H9 (cell line): ENCODE results near the gene STK11. TPM values are rescaled to one million over a fixed set of nuclear protein-coding genes. Genes with fewer than 3 reads are reported as not detected.

ENCODE experiments used
- DNase-seq: peaks from one replicate; pipeline ENCODE4 v3.0.0-alpha.2; 2017
- H2AFZ ChIP-seq: one replicate; pipeline ENCODE4 v1.6.1; 2013; ENCODE audit warnings: mild to moderate bottlenecking, low read length, control low read depth, moderate library complexity
- H2AK5ac ChIP-seq: 2 replicates; pipeline ENCODE4 v1.6.1; 2013; ENCODE audit warnings: low read length, control low read depth, mixed read lengths; ENCODE audit not compliant: insufficient read length
- H2BK120ac ChIP-seq: one replicate; pipeline ENCODE4 v1.6.1; 2013; ENCODE audit warnings: low read depth, mild to moderate bottlenecking, low read length, control low read depth, inconsistent platforms; ENCODE audit not compliant: poor library complexity, severe bottlenecking
- H2BK12ac ChIP-seq: 2 replicates; pipeline ENCODE4 v1.6.1; 2013; ENCODE audit warnings: low read length, control low read depth, mixed read lengths, low read depth; ENCODE audit not compliant: insufficient read length
- H2BK15ac ChIP-seq: 2 replicates; pipeline ENCODE4 v1.6.1; 2013; ENCODE audit warnings: low read depth, low read length, control low read depth
- H2BK20ac ChIP-seq: one replicate; pipeline ENCODE4 v1.6.1; 2013; ENCODE audit warnings: low read depth, mild to moderate bottlenecking, low read length, control low read depth, inconsistent platforms; ENCODE audit not compliant: poor library complexity, severe bottlenecking
- H2BK5ac ChIP-seq: 2 replicates; pipeline ENCODE4 v1.6.1; 2013; ENCODE audit warnings: low read length, control low read depth, mixed read lengths; ENCODE audit not compliant: insufficient read length
- H3K14ac ChIP-seq: 2 replicates; pipeline ENCODE4 v1.6.1; 2013; ENCODE audit warnings: low read length, control low read depth; ENCODE audit not compliant: insufficient read depth
- H3K18ac ChIP-seq: 2 replicates; pipeline ENCODE4 v1.6.1; 2013; ENCODE audit warnings: low read depth, mild to moderate bottlenecking, mixed read lengths, low read length, control low read depth; ENCODE audit not compliant: insufficient read length
- H3K23ac ChIP-seq: 2 replicates; pipeline ENCODE4 v1.6.1; 2013; ENCODE audit warnings: low read length, control low read depth, mixed read lengths, low read depth; ENCODE audit not compliant: insufficient read length
- H3K23me2 ChIP-seq: 2 replicates; pipeline ENCODE4 v1.6.1; 2013; ENCODE audit warnings: low read depth, mild to moderate bottlenecking, mixed read lengths, low read length, control low read depth; ENCODE audit not compliant: insufficient read length, poor library complexity, severe bottlenecking
- H3K27ac ChIP-seq: 2 replicates; pipeline ENCODE4 v1.5.1; 2013; ENCODE audit warnings: low read length, control low read depth, mixed read lengths, low read depth; ENCODE audit not compliant: insufficient read length
- H3K27me3 ChIP-seq: 2 replicates; pipeline ENCODE4 v1.6.1; 2013; ENCODE audit warnings: low read length, control low read depth, inconsistent platforms; ENCODE audit not compliant: insufficient read depth
- H3K4ac ChIP-seq: 2 replicates; pipeline ENCODE4 v1.6.1; 2013; ENCODE audit warnings: low read depth, mild to moderate bottlenecking, control low read depth, inconsistent platforms, low read length, moderate library complexity
- H3K4me1 ChIP-seq: 2 replicates; pipeline ENCODE4 v1.6.1; 2013; ENCODE audit warnings: low read length, control low read depth, inconsistent platforms; ENCODE audit not compliant: insufficient read depth
- H3K4me2 ChIP-seq: 2 replicates; pipeline ENCODE4 v1.6.1; 2013; ENCODE audit warnings: low read length, control low read depth, mixed read lengths; ENCODE audit not compliant: insufficient read length, insufficient read depth
- H3K56ac ChIP-seq: 2 replicates; pipeline ENCODE4 v1.6.1; 2013; ENCODE audit warnings: low read depth, mild to moderate bottlenecking, mixed read lengths, low read length, control low read depth; ENCODE audit not compliant: insufficient read length
- H3K79me1 ChIP-seq: 2 replicates; pipeline ENCODE4 v1.6.1; 2013; ENCODE audit warnings: low read depth, mild to moderate bottlenecking, moderate library complexity, low read length, control low read depth, inconsistent platforms; ENCODE audit not compliant: insufficient read depth, poor library complexity, severe bottlenecking
- H3K79me2 ChIP-seq: 2 replicates; pipeline ENCODE4 v1.6.1; 2013; ENCODE audit warnings: low read length, control low read depth, inconsistent platforms; ENCODE audit not compliant: insufficient read depth
- H3K9ac ChIP-seq: 2 replicates; pipeline ENCODE4 v1.6.1; 2013; ENCODE audit warnings: low read length, control low read depth, mixed read lengths; ENCODE audit not compliant: insufficient read length; ENCODE audit errors: extremely low read depth
- H3K9me3 ChIP-seq: one replicate; pipeline ENCODE4 v1.6.1; 2013; ENCODE audit warnings: low read depth, low read length, inconsistent platforms; ENCODE audit not compliant: control insufficient read depth
- H3T11ph ChIP-seq: one replicate; pipeline ENCODE4 v1.6.1; 2013; ENCODE audit warnings: mild to moderate bottlenecking, low read length, control low read depth, inconsistent platforms
- H4K20me1 ChIP-seq: one replicate; pipeline ENCODE4 v1.6.1; 2013; ENCODE audit not compliant: control insufficient read depth, insufficient read length, insufficient read depth
- H4K5ac ChIP-seq: 2 replicates; pipeline ENCODE4 v1.6.1; 2013; ENCODE audit warnings: low read depth, mild to moderate bottlenecking, mixed read lengths, low read length, control low read depth; ENCODE audit not compliant: insufficient read length
- H4K8ac ChIP-seq: replicated peaks from 2 replicates; pipeline ENCODE4 v1.6.1; 2013; ENCODE audit warnings: low read length, control low read depth, mixed read lengths, low read depth; ENCODE audit not compliant: insufficient read length
- H4K91ac ChIP-seq: 2 replicates; pipeline ENCODE4 v1.6.1; 2013; ENCODE audit warnings: low read depth, mild to moderate bottlenecking, moderate library complexity, mixed read lengths, low read length, control low read depth; ENCODE audit not compliant: insufficient read length
- H3K27ac Mint-ChIP-seq, 3 experiments: 2 replicates in 2 of 3; 3 replicates in 1 of 3; pipeline ENCODE4 v1.8.0; 2020 to 2021; ENCODE audit warnings: mixed read lengths in 3 of 3, mild to moderate bottlenecking in 1 of 3, moderate library complexity in 1 of 3
- H3K27me3 Mint-ChIP-seq: 2 replicates; pipeline ENCODE4 v1.8.0; 2021; ENCODE audit warnings: low read depth, mild to moderate bottlenecking, moderate library complexity, mixed read lengths
- H3K36me3 Mint-ChIP-seq, 3 experiments: 2 replicates in 2 of 3; 3 replicates in 1 of 3; pipeline ENCODE4 v1.8.0; 2020 to 2021; ENCODE audit warnings: low read depth in 3 of 3, mixed read lengths in 3 of 3; ENCODE audit not compliant: insufficient read depth in 1 of 3
- H3K4me1 Mint-ChIP-seq, 2 experiments: 2 replicates each; pipeline ENCODE4 v1.8.0; 2020; ENCODE audit warnings: mixed read lengths in 2 of 2
- H3K4me3 Mint-ChIP-seq, 2 experiments: 2 replicates in 1 of 2; 3 replicates in 1 of 2; pipeline ENCODE4 v1.8.0; 2020 to 2021; ENCODE audit warnings: mild to moderate bottlenecking in 2 of 2, mixed read lengths in 2 of 2, moderate library complexity in 1 of 2
- H3K9me3 Mint-ChIP-seq, 2 experiments: 2 replicates in 1 of 2; 3 replicates in 1 of 2; pipeline ENCODE4 v1.8.0; 2020; ENCODE audit warnings: mild to moderate bottlenecking in 2 of 2, mixed read lengths in 2 of 2, moderate library complexity in 1 of 2
- CTCF ChIP-seq: fragments of 200-600 bp; sonication (generic); conservative IDR thresholded peaks from 3 replicates; pipeline ENCODE4 v1.8.0; 2021; ENCODE audit warnings: antibody characterized with exemption, mild to moderate bottlenecking
- WGBS: extraction: QIAGEN DNeasy Blood & Tissue Kit; methylation state at CpG from one replicate; pipeline ENCODE4 v1.1.7; 2013; ENCODE audit warnings: missing lambda C conversion rate, low lambda C conversion rate, mixed read lengths; ENCODE audit not compliant: insufficient read length; ENCODE audit errors: extremely low coverage; 5-methylcytosine and 5-hydroxymethylcytosine counted together
- total RNA-seq: library from RNA; stranded (reverse); gene quantifications from 2 replicates; pipeline ENCODE4 v1.2.1, GENCODE V29; 2021

Gene STK11
- total RNA-seq, 1 experiment from 2014 or later, result 74.3 TPM

DNA sequence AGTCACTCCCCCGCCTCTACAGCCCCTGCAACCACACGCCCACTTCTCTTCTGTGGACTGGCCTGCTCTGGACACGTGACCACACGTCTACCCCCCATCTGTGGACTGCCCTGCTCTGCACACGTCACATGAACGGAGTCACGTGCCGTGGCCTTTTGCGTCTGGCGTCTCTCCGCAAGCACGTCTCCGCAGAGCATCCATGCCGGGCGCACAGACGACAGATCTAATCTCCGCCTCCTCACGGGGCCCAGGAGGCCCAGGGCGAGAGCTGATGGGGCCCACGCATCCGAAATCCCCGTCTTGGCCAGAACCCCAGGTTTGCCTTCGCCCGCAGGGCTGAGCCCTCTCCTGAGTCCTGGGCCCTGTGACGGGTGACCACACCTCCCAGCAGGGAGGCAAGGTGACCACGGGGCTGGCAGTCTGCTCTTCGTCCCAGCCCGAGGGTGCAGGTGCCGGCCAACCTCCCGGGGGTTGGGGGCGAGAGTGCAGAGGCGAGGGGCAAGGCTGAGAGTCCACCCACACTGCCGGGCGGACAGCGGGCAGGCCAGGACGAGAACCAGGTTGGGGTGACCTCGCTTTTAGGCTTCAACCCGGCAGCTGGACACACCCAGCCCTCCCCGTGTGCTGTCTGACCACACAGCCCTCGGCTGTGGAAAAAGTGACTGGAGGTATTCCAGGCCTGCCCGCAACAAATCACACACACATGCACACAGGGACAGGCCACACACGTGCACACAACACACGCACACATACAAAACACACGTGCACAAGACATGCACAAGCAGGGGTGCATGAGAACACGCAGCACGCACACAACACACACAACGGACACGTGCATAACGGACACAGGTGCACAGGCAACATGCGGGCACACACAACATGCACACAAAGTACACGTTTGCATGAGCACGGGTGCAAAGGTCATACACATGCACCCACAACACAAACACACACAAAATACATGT, 35.4 kb upstream of the STK11 start:
- Histone ChIP-seq H3K9me3 (no peaks in the 10 kb centered on the region), H3K23me2 (peaks cover 8% of the 10 kb centered on the region), H3K27ac (no peak overlapping the region), H3K56ac (no peak overlapping the region), H2AK5ac (no peak overlapping the region), H3K79me1 (peaks cover under 1% of the 10 kb centered on the region), H2BK120ac (no peak overlapping the region), H3K4me2 (no peak overlapping the region), H2BK5ac (no peak overlapping the region), H3K18ac (no peak overlapping the region), H2AFZ (no peak overlapping the region), H3K9ac (no peak overlapping the region), H2BK15ac (no peak overlapping the region), H3K79me2 (peaks cover 12% of the 10 kb centered on the region; the same call in 1 of the 2 replicates), H3K4ac (no peak overlapping the region), H3K4me1 (no peaks in the 10 kb centered on the region), H3K27me3 (no peaks in the 10 kb centered on the region), H3T11ph (no peak overlapping the region), H4K91ac (no peak overlapping the region), H4K8ac (no peak overlapping the region), H2BK20ac (no peak overlapping the region), H3K14ac (no peak overlapping the region), H2BK12ac (no peak overlapping the region), H4K5ac (peak overlapping the region; percentile 14), H4K20me1 (peaks cover 5% of the 10 kb centered on the region), H3K23ac (peak overlapping the region; percentile 21)
- H3K9me3 Mint-ChIP-seq, result no peaks in the 10 kb centered on the region
- DNase-seq, result no peak
- peak overlapping the region in 1 of 2 experiments; percentile 10; a peak in 3 of 5 replicates for H3K4me3 Mint-ChIP-seq
- peak overlapping the region; percentile 71 to 93 (median 78); a peak in 6 of 7 replicates for H3K27ac Mint-ChIP-seq
- peaks cover 24 to 32% of the 10 kb centered on the region in 2 experiments for H3K4me1 Mint-ChIP-seq
- no peak for TF ChIP-seq CTCF
- H3K27me3 Mint-ChIP-seq, result no peaks in the 10 kb centered on the region; the same call in 1 of the 2 replicates
- H3K36me3 Mint-ChIP-seq, result peaks cover 0 to 12% (median 7%) of the 10 kb centered on the region in 3 experiments
- no CpG with 5 or more reads among the region's 52 CpGs for WGBS
